SK-N-SH (cell line): Measurements from ENCODE around the gene MEOX1. TPM values are rescaled to one million over a fixed set of nuclear protein-coding genes. Genes with fewer than 3 reads are reported as not detected.

Source experiments
- CTCF ChIA-PET: fragments of 300-600, 350-600 bp; formaldehyde crosslinking; extraction: SDS; loops from one replicate; lab custom pipeline; 2021; lab: Yijun Ruan, JAX
- POLR2A ChIA-PET: fragments of 350-600 bp; sonication (Branson Sonifier 250); formaldehyde crosslinking; extraction: SDS; loops from one replicate; lab custom pipeline; 2020; ENCODE audit warnings: antibody characterized with exemption, inconsistent platforms; lab: Yijun Ruan, JAX
- DNase-seq: peaks from one replicate; pipeline ENCODE4 v3.0.0; 2012
- H2AFZ ChIP-seq: fragments of 200-600 bp; sonication (generic); 2 replicates; pipeline ENCODE4 v1.8.1; 2016; ENCODE audit warnings: antibody characterized with exemption, mild to moderate bottlenecking, low read depth
- H3F3A ChIP-seq: fragments of 200-600 bp; sonication (generic); replicated peaks from 2 replicates; pipeline ENCODE3; 2016; ENCODE audit warnings: antibody characterized with exemption, mild to moderate bottlenecking; ENCODE audit not compliant: insufficient read depth
- H3K27ac ChIP-seq, 2 experiments: fragments of 200-500 bp in 1 of 2; fragments of 200-600 bp in 1 of 2; sonication (Bioruptor generic) in 1 of 2; sonication (generic), shearing (Covaris generic) in 1 of 2; 2 replicates each; pipeline versions ENCODE4 v1.5.1 to v1.6.1; 2014 to 2016; ENCODE audit warnings: low read depth in 2 of 2, inconsistent platforms in 1 of 2, low read length in 1 of 2, mild to moderate bottlenecking in 1 of 2, mixed read lengths in 1 of 2
- H3K27me3 ChIP-seq: fragments of 200-600 bp; sonication (generic), shearing (Covaris generic); 2 replicates; pipeline ENCODE4 v1.6.1; 2016; ENCODE audit warnings: mixed run types; ENCODE audit not compliant: insufficient read depth
- H3K36me3 ChIP-seq, 2 experiments: fragments of 200-500 bp in 1 of 2; fragments of 200-600 bp in 1 of 2; sonication (Bioruptor generic) in 1 of 2; sonication (generic) in 1 of 2; replicated peaks in 1 of 2; 2 replicates each; pipeline versions ENCODE3 to v1.5.1; 2014 to 2016; ENCODE audit warnings: low read length in 1 of 2, mild to moderate bottlenecking in 1 of 2; ENCODE audit not compliant: insufficient read depth in 2 of 2, control insufficient read depth in 1 of 2
- H3K4me1 ChIP-seq, 2 experiments: fragments of 200-500 bp in 1 of 2; fragments of 200-600 bp in 1 of 2; sonication (Bioruptor generic) in 1 of 2; sonication (generic), shearing (Covaris generic) in 1 of 2; 2 replicates each; pipeline versions ENCODE4 v1.5.1 to v1.6.1; 2014 to 2016; ENCODE audit warnings: low read depth in 1 of 2, low read length in 1 of 2, mixed run types in 1 of 2; ENCODE audit not compliant: insufficient read depth in 2 of 2, control insufficient read depth in 1 of 2
- H3K4me2 ChIP-seq: fragments of 200-600 bp; sonication (generic), shearing (Covaris generic); 2 replicates; pipeline ENCODE4 v1.6.1; 2017; ENCODE audit warnings: mixed run types
- H3K4me3 ChIP-seq, 2 experiments: fragments of 200-500 bp in 1 of 2; fragments of 200-600 bp in 1 of 2; sonication (Bioruptor generic) in 1 of 2; sonication (generic), shearing (Covaris generic) in 1 of 2; 2 replicates each; pipeline versions ENCODE4 v1.5.1 to v1.8.1; 2014 to 2016; ENCODE audit warnings: low read depth in 2 of 2, inconsistent platforms in 1 of 2, low read length in 1 of 2, mild to moderate bottlenecking in 1 of 2, mixed read lengths in 1 of 2, moderate library complexity in 1 of 2
- H3K79me2 ChIP-seq: fragments of 200-600 bp; sonication (generic); 2 replicates; pipeline ENCODE4 v1.8.1; 2017; ENCODE audit warnings: mild to moderate bottlenecking; ENCODE audit not compliant: insufficient read depth
- H3K9ac ChIP-seq: fragments of 200-600 bp; sonication (generic); 2 replicates; pipeline ENCODE4 v1.6.1; 2017; ENCODE audit warnings: mixed run types
- H3K9me2 ChIP-seq: fragments of 200-600 bp; sonication (generic); 2 replicates; pipeline ENCODE4 v1.6.1; 2017; ENCODE audit warnings: mixed run types
- H3K9me3 ChIP-seq: fragments of 200-600 bp; sonication (generic); 2 replicates; pipeline ENCODE4 v1.6.1; 2017; ENCODE audit warnings: mixed run types, mild to moderate bottlenecking, moderate library complexity
- H4K20me1 ChIP-seq: fragments of 200-600 bp; sonication (generic); 2 replicates; pipeline ENCODE4 v1.6.1; 2017; ENCODE audit warnings: mild to moderate bottlenecking, mixed run types; ENCODE audit not compliant: insufficient read depth
- ELF1 ChIP-seq: IDR thresholded peaks from 2 replicates; pipeline ENCODE4 v1.4.0; 2012
- FOSL2 ChIP-seq: IDR thresholded peaks from 2 replicates; pipeline ENCODE4 v1.4.0; 2012; ENCODE audit warnings: low read depth, mild to moderate bottlenecking, moderate library complexity, borderline replicate concordance
- FOXM1 ChIP-seq: IDR thresholded peaks from 2 replicates; pipeline ENCODE4 v1.4.0; 2012; ENCODE audit warnings: low read depth, mild to moderate bottlenecking
- GATA2 ChIP-seq: sonication (generic); formaldehyde crosslinking; IDR thresholded peaks from 2 replicates; pipeline ENCODE4 v1.5.0; 2020; ENCODE audit warnings: mild to moderate bottlenecking, missing genetic modification reagents
- JUND ChIP-seq: IDR thresholded peaks from 2 replicates; pipeline ENCODE4 v1.4.0; 2012
- NFIC ChIP-seq: IDR thresholded peaks from 2 replicates; pipeline ENCODE4 v1.4.0; 2012; ENCODE audit warnings: borderline replicate concordance
- NRF1 ChIP-seq: IDR thresholded peaks from 2 replicates; pipeline ENCODE4 v1.6.1; 2012; ENCODE audit warnings: low read depth, mild to moderate bottlenecking, low read length
- RAD21 ChIP-seq: IDR thresholded peaks from 2 replicates; pipeline ENCODE4 v1.6.1; 2012; ENCODE audit warnings: mild to moderate bottlenecking, low read length
- RFX5 ChIP-seq: IDR thresholded peaks from 2 replicates; pipeline ENCODE4 v1.6.1; 2012; ENCODE audit warnings: mild to moderate bottlenecking, improper control_type of control experiment, low read length
- RXRA ChIP-seq: IDR thresholded peaks from 2 replicates; pipeline ENCODE4 v1.4.0; 2012; ENCODE audit warnings: low read depth, mild to moderate bottlenecking, borderline replicate concordance
- SIN3A ChIP-seq: IDR thresholded peaks from 2 replicates; pipeline ENCODE4 v1.6.1; 2012; ENCODE audit warnings: low read depth, mild to moderate bottlenecking, low read length, moderate library complexity, borderline replicate concordance
- TCF12 ChIP-seq: IDR thresholded peaks from 2 replicates; pipeline ENCODE4 v1.4.0; 2012
- YY1 ChIP-seq: IDR thresholded peaks from 2 replicates; pipeline ENCODE4 v1.4.0; 2012; ENCODE audit warnings: low read depth, mild to moderate bottlenecking
- whole genome bisulfite sequencing: methylation state at CpG from one replicate; pipeline ENCODE4 v1.1.6; 2017; ENCODE audit warnings: low lambda C conversion rate; 5-methylcytosine and 5-hydroxymethylcytosine counted together
- polyA plus RNA-seq, 3 experiments: library from polyadenylated mRNA; depleted of rRNA; stranded (reverse); fragments of >200 nt; gene quantifications; 2 replicates each; pipeline ENCODE4 v1.2.3, GENCODE V29; 2012
- TF ChIP-seq, protein P1 (sequence below): IDR thresholded peaks from 2 replicates; pipeline ENCODE4; 2012
- TF ChIP-seq, protein P2 (sequence below): IDR thresholded peaks from 2 replicates; pipeline ENCODE4 v1.4.0; 2012; ENCODE audit warnings: low read depth
- TF ChIP-seq, protein P3 (sequence below): IDR thresholded peaks from 2 replicates; pipeline ENCODE4 v1.4.0; 2012; ENCODE audit warnings: low read depth, borderline replicate concordance
- TF ChIP-seq, protein P4 (sequence below): fragments of 150-350 bp; IDR thresholded peaks from 2 replicates; pipeline ENCODE4 v1.6.1; 2017; ENCODE audit warnings: antibody characterized with exemption, low read length, low read depth, borderline replicate concordance

Gene MEOX1
- polyA plus RNA-seq, 1 of the 3 experiments (the other 2 are of a cell fraction), result 0.05 TPM

DNA sequence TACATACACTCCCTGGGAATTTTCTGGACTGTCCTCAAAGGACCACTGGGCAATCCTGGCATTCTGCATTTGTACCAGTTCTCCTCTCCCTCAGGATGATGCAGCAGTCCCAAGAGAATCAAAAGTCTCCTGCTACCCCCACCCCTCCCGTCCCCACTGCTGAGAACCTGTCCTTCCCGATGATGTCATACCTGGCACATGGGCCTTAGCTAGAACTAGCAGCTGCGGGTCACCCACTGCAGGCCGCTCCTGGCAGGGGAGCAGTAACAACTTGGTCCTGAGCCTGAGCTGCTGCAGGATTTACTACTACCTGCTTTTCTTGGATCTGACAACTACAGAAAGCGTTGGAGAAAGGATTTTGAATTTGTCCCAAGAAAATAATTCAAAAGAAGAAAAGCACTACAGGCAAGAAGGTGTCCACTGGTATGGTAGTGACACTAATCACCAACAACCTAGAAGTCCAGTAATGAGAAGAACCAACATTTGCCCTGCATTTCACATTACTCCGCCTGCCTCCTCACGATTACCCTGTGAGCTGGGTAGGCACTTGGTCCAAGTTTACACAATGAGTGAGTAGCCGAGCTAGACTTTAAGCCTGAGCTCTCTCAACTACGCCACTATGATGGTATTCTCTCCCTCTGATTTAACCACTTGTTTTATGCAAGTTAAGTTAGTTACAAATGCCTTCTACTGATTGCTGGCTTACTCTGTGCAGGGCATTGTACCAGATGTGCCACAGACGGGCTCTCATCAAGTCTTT, 60.3 kb downstream of the MEOX1 start:
- no peak for DNase-seq

DNA sequence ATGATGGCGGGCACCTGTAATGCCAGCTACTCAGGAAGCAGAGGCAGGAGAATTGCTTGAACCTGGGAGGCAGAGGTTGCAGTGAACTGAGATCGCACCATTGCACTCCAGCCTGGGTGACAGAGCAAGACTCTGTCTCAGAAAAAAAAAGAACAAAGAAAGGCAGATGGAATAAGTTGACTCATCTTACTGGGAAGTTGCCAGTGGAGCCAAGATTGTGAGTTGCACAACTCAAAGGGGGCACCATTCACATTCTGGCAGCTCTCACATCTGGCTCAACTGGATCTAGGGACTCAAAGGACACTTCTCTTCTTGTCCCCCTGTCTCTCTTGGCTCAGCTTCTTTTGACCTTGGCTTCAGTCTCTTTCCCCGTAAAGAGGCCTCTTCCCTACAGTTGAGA, 61.9 kb downstream of the MEOX1 start:
- ChIA-PET POLR2A (no interaction called here), CTCF (interaction anchor here (3.0 kb wide), 1 partner anchor 23 kb away, joined by 13 read pairs; no protein-coding TSS in a partner anchor)
- H4K20me1 ChIP-seq, result no peaks in the 10 kb centered on the region
- H2AFZ ChIP-seq, result no peak overlapping the region
- no peak overlapping the region for H3K27ac ChIP-seq
- no peak overlapping the region for H3K4me3 ChIP-seq
- H3F3A ChIP-seq, result peaks cover 14% of the 10 kb centered on the region
- no peaks in the 10 kb centered on the region for H3K9me3 ChIP-seq
- H3K9me2 ChIP-seq, result no peaks in the 10 kb centered on the region
- H3K36me3 ChIP-seq, result no peaks in the 10 kb centered on the region
- DNase-seq, result no peak
- no peak overlapping the region for H3K9ac ChIP-seq
- peaks cover 2 to 7% of the 10 kb centered on the region in 2 experiments; a peak in 2 of 4 replicates for H3K4me1 ChIP-seq
- no peaks in the 10 kb centered on the region for H3K27me3 ChIP-seq
- H3K4me2 ChIP-seq, result no peak overlapping the region
- TF ChIP-seq GATA2 (CRISPR knock-in tag) (no peak), RXRA (no peak), FOXM1 (no peak), ELF1 (no peak), YY1 (no peak), NRF1 (no peak), JUND (peak; percentile 41; the same call in 1 of the 2 replicates), TCF12 (peak; percentile 57; the same call in 1 of the 2 replicates), SIN3A (no peak), RAD21 (no peak), NFIC (peak; percentile 45; the same call in 1 of the 2 replicates), FOSL2 (peak; percentile 60; the same call in 1 of the 2 replicates)
- TF ChIP-seq, protein P1, sequence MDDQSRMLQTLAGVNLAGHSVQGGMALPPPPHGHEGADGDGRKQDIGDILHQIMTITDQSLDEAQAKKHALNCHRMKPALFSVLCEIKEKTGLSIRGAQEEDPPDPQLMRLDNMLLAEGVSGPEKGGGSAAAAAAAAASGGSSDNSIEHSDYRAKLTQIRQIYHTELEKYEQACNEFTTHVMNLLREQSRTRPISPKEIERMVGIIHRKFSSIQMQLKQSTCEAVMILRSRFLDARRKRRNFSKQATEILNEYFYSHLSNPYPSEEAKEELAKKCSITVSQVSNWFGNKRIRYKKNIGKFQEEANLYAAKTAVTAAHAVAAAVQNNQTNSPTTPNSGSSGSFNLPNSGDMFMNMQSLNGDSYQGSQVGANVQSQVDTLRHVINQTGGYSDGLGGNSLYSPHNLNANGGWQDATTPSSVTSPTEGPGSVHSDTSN, result no peak
- WGBS, result 66% methylated on average over 3 of the region's 3 CpGs
- H3K79me2 ChIP-seq, result no peaks in the 10 kb centered on the region

More for the DNA sequence above, 60.3 kb downstream of the MEOX1 start:
- Histone ChIP-seq H3K9me3 (no peaks in the 10 kb centered on the region), H2AFZ (no peak overlapping the region), H3K79me2 (no peaks in the 10 kb centered on the region), H3F3A (peaks cover 4% of the 10 kb centered on the region), H3K27ac (no peak overlapping the region), H3K36me3 (no peaks in the 10 kb centered on the region), H3K4me3 (no peak overlapping the region), H3K27me3 (no peaks in the 10 kb centered on the region), H3K4me2 (no peak overlapping the region), H3K4me1 (peaks cover 2 to 7% of the 10 kb centered on the region in 2 experiments; a peak in 2 of 4 replicates), H3K9ac (no peak overlapping the region), H3K9me2 (no peaks in the 10 kb centered on the region), H4K20me1 (no peaks in the 10 kb centered on the region)
- no peak for TF ChIP-seq FOSL2
- TF ChIP-seq RFX5, result no peak
- TF ChIP-seq, protein P2, sequence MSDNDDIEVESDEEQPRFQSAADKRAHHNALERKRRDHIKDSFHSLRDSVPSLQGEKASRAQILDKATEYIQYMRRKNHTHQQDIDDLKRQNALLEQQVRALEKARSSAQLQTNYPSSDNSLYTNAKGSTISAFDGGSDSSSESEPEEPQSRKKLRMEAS, result no peak
- TF ChIP-seq, protein P3, sequence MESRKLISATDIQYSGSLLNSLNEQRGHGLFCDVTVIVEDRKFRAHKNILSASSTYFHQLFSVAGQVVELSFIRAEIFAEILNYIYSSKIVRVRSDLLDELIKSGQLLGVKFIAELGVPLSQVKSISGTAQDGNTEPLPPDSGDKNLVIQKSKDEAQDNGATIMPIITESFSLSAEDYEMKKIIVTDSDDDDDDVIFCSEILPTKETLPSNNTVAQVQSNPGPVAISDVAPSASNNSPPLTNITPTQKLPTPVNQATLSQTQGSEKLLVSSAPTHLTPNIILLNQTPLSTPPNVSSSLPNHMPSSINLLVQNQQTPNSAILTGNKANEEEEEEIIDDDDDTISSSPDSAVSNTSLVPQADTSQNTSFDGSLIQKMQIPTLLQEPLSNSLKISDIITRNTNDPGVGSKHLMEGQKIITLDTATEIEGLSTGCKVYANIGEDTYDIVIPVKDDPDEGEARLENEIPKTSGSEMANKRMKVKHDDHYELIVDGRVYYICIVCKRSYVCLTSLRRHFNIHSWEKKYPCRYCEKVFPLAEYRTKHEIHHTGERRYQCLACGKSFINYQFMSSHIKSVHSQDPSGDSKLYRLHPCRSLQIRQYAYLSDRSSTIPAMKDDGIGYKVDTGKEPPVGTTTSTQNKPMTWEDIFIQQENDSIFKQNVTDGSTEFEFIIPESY, result no peak
- TF ChIP-seq FOXM1, result no peak
- TF ChIP-seq ELF1, result no peak
- TF ChIP-seq, protein P4, sequence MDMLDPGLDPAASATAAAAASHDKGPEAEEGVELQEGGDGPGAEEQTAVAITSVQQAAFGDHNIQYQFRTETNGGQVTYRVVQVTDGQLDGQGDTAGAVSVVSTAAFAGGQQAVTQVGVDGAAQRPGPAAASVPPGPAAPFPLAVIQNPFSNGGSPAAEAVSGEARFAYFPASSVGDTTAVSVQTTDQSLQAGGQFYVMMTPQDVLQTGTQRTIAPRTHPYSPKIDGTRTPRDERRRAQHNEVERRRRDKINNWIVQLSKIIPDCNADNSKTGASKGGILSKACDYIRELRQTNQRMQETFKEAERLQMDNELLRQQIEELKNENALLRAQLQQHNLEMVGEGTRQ, result no peak
- TF ChIP-seq RAD21, result no peak
- CTCF ChIA-PET, result interaction anchor here (0.9 to 3.0 kb wide), 4 partner anchors 25 to 165 kb away, joined by 3 to 13 read pairs (median 4); no protein-coding TSS in a partner anchor
- POLR2A ChIA-PET, result no interaction called here
- 77% methylated on average over 10 of the region's 10 CpGs for WGBS
